ENCODE data around the gene ADCY5.

ADCY5 gene

DNA sequence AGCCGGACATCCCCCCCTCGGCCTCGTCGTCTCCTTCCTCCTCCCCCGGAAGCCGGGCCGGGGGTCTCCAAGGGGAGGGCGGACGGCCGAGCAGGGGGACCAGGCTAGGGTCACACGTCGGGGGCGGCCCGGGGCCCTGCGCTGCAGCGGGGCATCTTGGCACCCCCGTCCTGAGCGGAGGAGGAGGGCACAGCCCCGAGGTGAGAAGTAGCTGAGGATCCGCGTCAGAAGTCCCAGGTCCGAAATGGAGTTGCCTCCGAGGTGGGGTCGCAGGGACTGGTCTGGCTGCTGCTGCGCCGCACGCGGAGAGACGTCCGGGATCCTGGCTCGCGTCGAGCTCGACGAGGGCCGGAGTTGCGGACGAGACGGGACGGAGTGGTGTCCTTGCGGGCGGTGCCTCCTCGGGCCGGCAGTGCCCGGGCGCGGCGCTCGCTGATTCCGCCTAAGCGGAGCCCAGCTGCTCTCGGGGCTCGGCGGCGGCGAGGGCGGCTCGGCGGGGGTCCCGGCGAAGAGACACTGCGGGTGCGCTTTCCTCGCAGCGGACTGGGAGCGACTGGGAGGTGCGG lies at the start of gene ADCY5:
ADCY5 (minus strand) TSS at position 555 of the 566 bp plus-strand sequence; CDS start at position 10, 545 bp downstream.
- TF ChIP-seq, protein P1, sequence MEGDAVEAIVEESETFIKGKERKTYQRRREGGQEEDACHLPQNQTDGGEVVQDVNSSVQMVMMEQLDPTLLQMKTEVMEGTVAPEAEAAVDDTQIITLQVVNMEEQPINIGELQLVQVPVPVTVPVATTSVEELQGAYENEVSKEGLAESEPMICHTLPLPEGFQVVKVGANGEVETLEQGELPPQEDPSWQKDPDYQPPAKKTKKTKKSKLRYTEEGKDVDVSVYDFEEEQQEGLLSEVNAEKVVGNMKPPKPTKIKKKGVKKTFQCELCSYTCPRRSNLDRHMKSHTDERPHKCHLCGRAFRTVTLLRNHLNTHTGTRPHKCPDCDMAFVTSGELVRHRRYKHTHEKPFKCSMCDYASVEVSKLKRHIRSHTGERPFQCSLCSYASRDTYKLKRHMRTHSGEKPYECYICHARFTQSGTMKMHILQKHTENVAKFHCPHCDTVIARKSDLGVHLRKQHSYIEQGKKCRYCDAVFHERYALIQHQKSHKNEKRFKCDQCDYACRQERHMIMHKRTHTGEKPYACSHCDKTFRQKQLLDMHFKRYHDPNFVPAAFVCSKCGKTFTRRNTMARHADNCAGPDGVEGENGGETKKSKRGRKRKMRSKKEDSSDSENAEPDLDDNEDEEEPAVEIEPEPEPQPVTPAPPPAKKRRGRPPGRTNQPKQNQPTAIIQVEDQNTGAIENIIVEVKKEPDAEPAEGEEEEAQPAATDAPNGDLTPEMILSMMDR (IDR thresholded peaks at IDR 0.05), result no peak

DNA sequence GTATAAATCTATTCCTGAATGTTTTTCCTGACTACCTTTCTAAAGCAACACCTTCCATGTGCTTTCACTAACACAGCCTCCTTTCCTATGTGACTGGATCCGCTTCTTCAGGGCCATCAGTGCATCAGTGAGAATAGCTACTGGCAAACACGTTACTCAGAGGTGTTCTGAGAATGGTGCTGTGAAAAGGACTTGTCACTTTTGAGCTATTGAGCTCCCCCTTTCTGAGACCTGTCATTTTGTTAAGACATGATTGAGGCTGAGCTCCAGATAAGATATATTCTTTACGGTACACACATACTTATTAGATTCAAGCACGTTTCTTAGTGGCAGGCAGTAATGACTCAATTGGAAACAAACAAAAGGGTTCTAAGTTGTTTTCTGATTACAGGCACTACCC lies 45.0 kb upstream of the ADCY5 start:
- TF ChIP-seq, protein P1 (IDR thresholded peaks at IDR 0.05), result no peak

DNA sequence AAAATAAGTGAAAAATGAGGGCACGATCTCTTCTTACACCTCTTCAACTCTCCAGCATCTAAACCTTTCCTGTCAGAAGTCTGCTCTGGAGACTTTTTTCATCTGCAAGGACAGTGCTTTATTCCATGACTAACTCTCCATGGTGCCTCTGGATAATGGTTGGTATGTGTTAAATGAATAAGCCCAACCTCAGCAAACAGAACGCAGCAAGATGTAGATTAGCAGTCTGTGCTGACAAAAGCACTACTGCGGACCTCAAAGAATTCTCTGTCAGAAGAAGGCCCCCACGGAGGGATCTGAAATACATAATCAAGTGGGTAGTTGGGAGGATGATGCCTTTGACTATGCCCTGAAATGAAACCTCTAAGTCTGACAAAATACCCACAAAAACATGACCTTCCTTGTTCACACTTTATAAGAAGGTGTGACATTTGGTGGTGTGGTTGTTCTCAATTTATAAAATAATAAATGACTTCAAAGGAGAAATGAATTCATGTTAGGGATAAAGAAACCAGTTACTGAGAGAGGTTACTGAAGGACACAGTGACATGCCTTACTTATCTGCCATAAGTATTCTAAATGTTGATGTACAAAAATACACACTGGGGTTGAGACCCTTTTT lies 43.2 kb upstream of the ADCY5 start:
- TF ChIP-seq, protein P1 (IDR thresholded peaks at IDR 0.05), result no peak

DNA sequence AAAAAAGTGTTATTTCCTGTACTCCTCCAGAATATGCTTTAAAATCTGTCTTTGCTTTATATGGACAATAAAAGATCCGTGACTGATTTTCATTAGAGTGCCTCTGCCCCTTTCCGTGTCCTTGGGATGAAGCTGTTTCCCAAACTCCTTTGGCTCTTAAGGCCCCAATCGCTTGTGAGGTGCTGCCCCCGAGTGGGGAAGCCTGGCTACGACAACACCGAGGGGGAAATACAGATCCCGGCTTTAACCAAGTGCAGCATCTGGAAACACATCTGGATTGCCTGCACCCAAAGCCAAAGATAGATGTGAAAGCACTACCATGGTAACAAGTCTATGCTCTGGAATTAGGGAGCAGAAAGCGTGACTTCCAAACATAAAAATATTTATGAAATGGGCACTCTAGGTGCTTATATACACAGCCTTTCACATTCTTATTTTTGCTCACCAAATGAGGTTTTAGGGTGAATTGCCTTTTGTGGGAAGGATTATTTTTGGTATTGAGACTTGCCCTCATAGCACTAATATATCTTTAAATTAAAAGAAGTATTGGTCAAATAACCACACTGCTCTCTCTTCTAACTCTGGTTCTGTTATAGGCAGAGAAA lies 40.6 kb upstream of the ADCY5 start:
- TF ChIP-seq, protein P1 (IDR thresholded peaks at IDR 0.05), result peak; percentile 91

DNA sequence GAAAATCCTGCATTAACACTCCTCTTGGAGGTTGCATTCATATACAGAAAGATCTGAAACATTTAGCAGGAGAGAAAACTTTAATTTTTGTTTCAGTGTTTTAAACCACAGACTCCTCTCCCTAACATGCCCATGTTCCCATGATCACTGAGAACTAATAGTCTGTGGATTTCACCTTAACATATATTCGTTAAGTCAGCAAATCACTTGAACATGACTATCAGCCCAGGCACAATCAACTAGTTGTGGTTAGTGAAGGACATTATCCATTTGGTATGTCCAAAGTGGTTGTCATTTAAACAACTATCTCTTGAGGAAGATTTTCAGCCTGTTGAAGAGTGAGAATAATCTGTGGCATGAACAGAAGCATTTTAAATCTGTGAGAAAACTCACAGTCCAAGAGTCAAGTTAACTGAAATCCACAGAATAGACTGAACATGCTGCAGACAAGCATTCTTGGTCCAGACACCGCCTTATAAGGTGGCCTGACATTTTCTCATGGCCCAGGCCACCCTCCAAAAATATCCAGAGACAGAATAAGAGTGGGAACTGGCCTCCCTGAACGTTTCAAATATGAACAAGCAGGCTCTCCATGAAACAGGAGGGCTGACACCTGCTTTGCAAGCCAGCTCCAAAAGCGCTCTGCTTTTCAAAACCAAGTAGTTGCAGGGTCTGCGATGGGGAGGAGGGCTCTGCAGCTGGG lies 39.9 kb upstream of the ADCY5 start:
- TF ChIP-seq, protein P1 (IDR thresholded peaks at IDR 0.05), result no peak

DNA sequence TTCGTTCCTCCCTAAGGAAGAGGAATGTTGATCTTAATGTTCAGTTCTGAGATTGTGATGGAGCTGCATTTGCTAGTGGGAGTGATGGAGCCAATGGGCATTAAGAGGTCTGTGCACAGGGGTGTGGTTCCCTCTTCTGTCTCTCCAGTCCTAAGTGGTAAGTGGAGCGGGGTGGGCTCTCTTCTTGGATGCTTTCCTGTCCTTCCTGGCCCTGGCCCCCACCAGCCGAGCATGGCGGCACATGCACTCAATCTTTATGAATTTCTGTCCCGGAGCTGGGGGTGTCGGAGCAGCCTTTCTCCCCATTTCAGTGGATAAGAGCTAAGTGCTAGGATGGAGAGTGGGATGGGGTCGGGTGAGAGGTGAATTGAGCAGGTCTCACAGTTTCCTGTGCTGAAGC lies 37.6 kb upstream of the ADCY5 start:
- TF ChIP-seq, protein P1 (IDR thresholded peaks at IDR 0.05), result no peak

DNA sequence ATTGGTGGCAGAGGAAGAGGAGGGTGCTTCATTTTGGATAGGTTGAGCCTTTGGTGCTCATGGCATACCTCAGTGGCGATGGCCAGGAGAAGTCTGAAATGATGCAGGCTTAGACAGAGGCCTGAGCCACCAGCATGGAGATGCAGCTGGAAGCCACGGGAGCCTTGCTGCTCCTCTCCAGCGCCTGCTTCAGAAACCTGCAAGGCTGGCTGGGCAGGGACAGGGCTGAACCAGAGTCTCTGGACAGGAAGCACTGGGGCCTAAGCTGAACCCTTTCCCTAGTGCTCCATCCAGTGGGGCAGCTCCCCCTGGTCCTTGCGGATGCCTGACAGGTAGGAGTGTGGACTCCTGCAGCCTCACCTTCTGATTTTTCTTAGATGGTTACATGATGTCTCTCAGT lies 36.7 kb upstream of the ADCY5 start:
- TF ChIP-seq, protein P1 (IDR thresholded peaks at IDR 0.05), result no peak
